H1 (cell line): ENCODE data around the gene PLXNA4. TPM values are rescaled to one million over a fixed set of nuclear protein-coding genes. Genes with fewer than 3 reads are reported as not detected.

Experiments
- CTCF ChIA-PET: fragments of 300-600 bp; sonication (Branson Sonifier 250); formaldehyde crosslinking; loops from one replicate; lab custom pipeline; 2021; ENCODE audit not compliant: partially characterized antibody; lab: Charles Lee
- POLR2A ChIA-PET: fragments of 300-600 bp; sonication (Branson Sonifier 250); formaldehyde crosslinking; loops from one replicate; lab custom pipeline; 2021; ENCODE audit warnings: inconsistent platforms; ENCODE audit not compliant: partially characterized antibody; lab: Charles Lee
- DNase-seq, 2 experiments: peaks; one replicate each; pipeline versions ENCODE4 v3.0.0 to v3.0.0-alpha.2; 2010 to 2022; ENCODE audit warnings: low spot score in 2 of 2, low read depth in 1 of 2, mixed read lengths in 1 of 2
- FAIRE-seq: peaks from 2 replicates; lab custom pipeline; 2011; peaks lifted over from hg19 to GRCh38; lab: Jason Lieb, UNC
- H2AFZ ChIP-seq: 2 replicates; pipeline ENCODE4 v1.8.1; 2012; ENCODE audit warnings: low read length, inconsistent platforms
- H2AK5ac ChIP-seq: 2 replicates; pipeline ENCODE4 v1.6.1; 2013; ENCODE audit warnings: low read depth, low read length
- H2BK120ac ChIP-seq: replicated peaks from 2 replicates; pipeline ENCODE3; 2013; ENCODE audit warnings: low read depth, low read length, inconsistent platforms
- H2BK12ac ChIP-seq: 2 replicates; pipeline ENCODE4 v1.6.1; 2013; ENCODE audit warnings: low read depth, low read length
- H2BK15ac ChIP-seq: 2 replicates; pipeline ENCODE4 v1.6.1; 2013; ENCODE audit warnings: low read length
- H2BK20ac ChIP-seq: 2 replicates; pipeline ENCODE4 v1.6.1; 2013; ENCODE audit warnings: low read length
- H2BK5ac ChIP-seq: 2 replicates; pipeline ENCODE4 v1.6.1; 2013; ENCODE audit warnings: low read depth, low read length
- H3K14ac ChIP-seq: 2 replicates; pipeline ENCODE4 v1.6.1; 2013; ENCODE audit warnings: inconsistent platforms; ENCODE audit not compliant: insufficient read length
- H3K18ac ChIP-seq: 2 replicates; pipeline ENCODE4 v1.6.1; 2013; ENCODE audit warnings: low read length; ENCODE audit errors: extremely low read depth
- H3K23ac ChIP-seq: 2 replicates; pipeline ENCODE4 v1.6.1; 2013; ENCODE audit warnings: inconsistent platforms; ENCODE audit not compliant: insufficient read length
- H3K23me2 ChIP-seq: 2 replicates; pipeline ENCODE4 v1.6.1; 2013; ENCODE audit warnings: low read depth, low read length
- H3K27ac ChIP-seq: 2 replicates; pipeline ENCODE4 v1.6.1; 2011; ENCODE audit warnings: low read depth, low read length, inconsistent platforms
- H3K27me3 ChIP-seq, 4 experiments: replicated peaks in 1 of 4; 1 replicate in 1 of 4; 2 replicates in 3 of 4; pipeline versions ENCODE4 v1.6.1 to v1.8.1; 2011 to 2013; ENCODE audit warnings: low read length in 3 of 4, mild to moderate bottlenecking in 3 of 4, inconsistent platforms in 2 of 4, mixed read lengths in 2 of 4, moderate library complexity in 1 of 4; ENCODE audit not compliant: control insufficient read depth in 3 of 4, insufficient read depth in 3 of 4; ENCODE audit errors: extremely low read depth in 1 of 4
- H3K36me3 ChIP-seq, 4 experiments: 2 replicates each; pipeline versions ENCODE4 v1.6.1 to v1.8.1; 2011 to 2013; ENCODE audit warnings: mild to moderate bottlenecking in 4 of 4, low read length in 3 of 4, moderate library complexity in 2 of 4, control low read depth in 1 of 4, inconsistent platforms in 1 of 4; ENCODE audit not compliant: insufficient read depth in 4 of 4, control insufficient read depth in 2 of 4
- H3K4ac ChIP-seq: replicated peaks from 2 replicates; pipeline ENCODE3; 2013; ENCODE audit warnings: low read length, low read depth, mixed read lengths, inconsistent platforms; ENCODE audit not compliant: insufficient read length
- H3K4me1 ChIP-seq, 4 experiments: replicated peaks in 1 of 4; 1 replicate in 1 of 4; 2 replicates in 3 of 4; pipeline versions ENCODE4 v1.6.1 to v1.8.1; 2011 to 2013; ENCODE audit warnings: low read length in 3 of 4, inconsistent platforms in 2 of 4, mixed read lengths in 1 of 4; ENCODE audit not compliant: insufficient read depth in 4 of 4, control insufficient read depth in 3 of 4
- H3K4me2 ChIP-seq, 2 experiments: 2 replicates each; pipeline versions ENCODE4 v1.6.1 to v1.8.1; 2011 to 2013; ENCODE audit warnings: low read depth in 2 of 2, low read length in 2 of 2, control low read depth in 1 of 2, inconsistent platforms in 1 of 2, mild to moderate bottlenecking in 1 of 2; ENCODE audit not compliant: insufficient read depth in 1 of 2
- H3K4me3 ChIP-seq, 4 experiments: fragments of 200-600, 300-600 bp in 1 of 4; sonication (generic), shearing (Covaris generic), sonication (Bioruptor Twin) in 1 of 4; 2 replicates each; pipeline versions ENCODE4 v1.5.1 to v1.8.1; 2011 to 2016; ENCODE audit warnings: low read length in 4 of 4, low read depth in 3 of 4, control low read depth in 2 of 4, inconsistent platforms in 2 of 4, mild to moderate bottlenecking in 2 of 4, mixed read lengths in 1 of 4, moderate library complexity in 1 of 4; ENCODE audit not compliant: insufficient read depth in 2 of 4; ENCODE audit errors: extremely low read depth in 1 of 4
- H3K56ac ChIP-seq: replicated peaks from 2 replicates; pipeline ENCODE3; 2013; ENCODE audit warnings: low read depth, mild to moderate bottlenecking, mixed read lengths, low read length, inconsistent platforms; ENCODE audit not compliant: insufficient read length
- H3K79me1 ChIP-seq: 2 replicates; pipeline ENCODE4 v1.6.1; 2013; ENCODE audit warnings: low read depth, low read length, control low read depth
- H3K79me2 ChIP-seq, 2 experiments: 2 replicates each; pipeline versions ENCODE4 v1.6.1 to v1.8.1; 2012 to 2013; ENCODE audit warnings: low read length in 2 of 2, mild to moderate bottlenecking in 2 of 2, inconsistent platforms in 1 of 2; ENCODE audit not compliant: insufficient read depth in 2 of 2, control insufficient read depth in 1 of 2
- H3K9ac ChIP-seq, 4 experiments: replicated peaks in 1 of 4; 1 replicate in 1 of 4; 2 replicates in 3 of 4; pipeline versions ENCODE4 v1.6.1 to v1.8.1; 2011 to 2013; ENCODE audit warnings: low read depth in 3 of 4, low read length in 3 of 4, control low read depth in 2 of 4, mild to moderate bottlenecking in 2 of 4, moderate library complexity in 2 of 4, inconsistent platforms in 1 of 4; ENCODE audit errors: extremely low read depth in 1 of 4
- H3K9me3 ChIP-seq, 2 experiments: 2 replicates each; pipeline versions ENCODE4 v1.6.1 to v1.8.1; 2012 to 2013; ENCODE audit warnings: mild to moderate bottlenecking in 2 of 2, moderate library complexity in 2 of 2, control low read depth in 1 of 2, inconsistent platforms in 1 of 2, low read depth in 1 of 2, low read length in 1 of 2, mixed read lengths in 1 of 2; ENCODE audit not compliant: insufficient read depth in 2 of 2
- H4K20me1 ChIP-seq, 2 experiments: replicated peaks in 1 of 2; 2 replicates each; pipeline versions ENCODE3 to v1.8.1; 2011 to 2013; ENCODE audit warnings: inconsistent platforms in 2 of 2, low read length in 2 of 2, mild to moderate bottlenecking in 1 of 2; ENCODE audit not compliant: insufficient read depth in 2 of 2, control insufficient read depth in 1 of 2
- H4K5ac ChIP-seq: 2 replicates; pipeline ENCODE4 v1.6.1; 2013; ENCODE audit warnings: low read length, low read depth, mixed read lengths, inconsistent platforms; ENCODE audit not compliant: insufficient read length
- H4K8ac ChIP-seq: 2 replicates; pipeline ENCODE4 v1.8.0; 2013; ENCODE audit warnings: mild to moderate bottlenecking, moderate library complexity, low read length, inconsistent platforms; ENCODE audit not compliant: insufficient read depth; ENCODE audit errors: extremely low read depth
- H4K91ac ChIP-seq: replicated peaks from 2 replicates; pipeline ENCODE3; 2013; ENCODE audit warnings: low read length, mixed read lengths, inconsistent platforms; ENCODE audit not compliant: insufficient read length
- CTBP2 ChIP-seq: IDR thresholded peaks from 2 replicates; pipeline ENCODE4 v1.7.0; 2011; ENCODE audit warnings: borderline replicate concordance, mild to moderate bottlenecking, moderate library complexity, mixed read lengths, low read length; ENCODE audit not compliant: insufficient read depth, insufficient read length
- E2F6 ChIP-seq: IDR thresholded peaks from 2 replicates; pipeline ENCODE4 v1.6.1; 2012; ENCODE audit warnings: inconsistent platforms
- JUND ChIP-seq: IDR thresholded peaks from 2 replicates; pipeline ENCODE4 v1.6.1; 2011; ENCODE audit warnings: mild to moderate bottlenecking, improper control_type of control experiment, low read length
- NANOG ChIP-seq: IDR thresholded peaks from 2 replicates; pipeline ENCODE4 v1.6.1; 2011; ENCODE audit warnings: low read length, low read depth, mild to moderate bottlenecking, inconsistent platforms; ENCODE audit not compliant: insufficient read depth, poor library complexity, severe bottlenecking
- PHF8 ChIP-seq: fragments of 200-600 bp; sonication (generic); conservative IDR thresholded peaks from 2 replicates; pipeline ENCODE4 v1.7.1; 2012; ENCODE audit warnings: low read depth, mild to moderate bottlenecking, inconsistent platforms, low read length, moderate library complexity
- POLR2A ChIP-seq, 2 experiments: IDR thresholded peaks; 1 replicate in 1 of 2; 2 replicates in 1 of 2; pipeline ENCODE4 v1.6.1; 2011; ENCODE audit warnings: low read depth in 2 of 2, low read length in 2 of 2, mild to moderate bottlenecking in 2 of 2; ENCODE audit errors: control extremely low read depth in 1 of 2
- SAP30 ChIP-seq: fragments of 300-600 bp; sonication (generic); IDR thresholded peaks from 2 replicates; pipeline ENCODE4 v1.7.1; 2012; ENCODE audit warnings: low read length, moderate library complexity, mild to moderate bottlenecking, inconsistent platforms; ENCODE audit not compliant: insufficient read depth, insufficient replicate concordance
- SUZ12 ChIP-seq: fragments of 200-600 bp; sonication (generic); IDR thresholded peaks from 2 replicates; pipeline ENCODE4 v1.6.1; 2012; ENCODE audit warnings: mild to moderate bottlenecking, inconsistent platforms, low read length, moderate library complexity, mixed read lengths
- TCF12 ChIP-seq: IDR thresholded peaks from 2 replicates; pipeline ENCODE4 v1.6.1; 2011; ENCODE audit warnings: low read depth, mild to moderate bottlenecking, low read length
- YY1 ChIP-seq: IDR thresholded peaks from 2 replicates; pipeline ENCODE4 v1.6.1; 2011; ENCODE audit warnings: low read depth, mild to moderate bottlenecking, low read length
- WGBS, 2 experiments: shearing (Covaris generic) in 1 of 2; methylation state at CpG; one replicate each; pipeline versions ENCODE4 v1.1.6 to v1.1.7; 2013 to 2015; ENCODE audit warnings: low lambda C conversion rate in 2 of 2, mixed read lengths in 2 of 2, inconsistent platforms in 1 of 2, low coverage in 1 of 2, missing lambda C conversion rate in 1 of 2; ENCODE audit not compliant: insufficient replicate concordance in 2 of 2, insufficient coverage in 1 of 2, insufficient read length in 1 of 2; ENCODE audit errors: extremely low coverage in 1 of 2, missing lambda C conversion rate in 1 of 2; 5-methylcytosine and 5-hydroxymethylcytosine counted together
- polyA plus RNA-seq, 7 experiments: library from polyadenylated mRNA; depleted of rRNA in 3 of 7; stranded (reverse) in 5 of 7; unstranded in 2 of 7; fragments of >200 nt in 5 of 7; fragments of 200-250 nt in 2 of 7; gene quantifications; 1 replicate in 5 of 7; 2 replicates in 1 of 7; 4 replicates in 1 of 7; pipeline versions ENCODE4 v1.2.1 to v1.2.3, GENCODE V29; 2011 to 2013; ENCODE audit warnings: missing spikeins in 2 of 7, mixed read lengths in 2 of 7
- total RNA-seq: library from RNA; stranded (reverse); fragmentation: NEBNext Ultra II Directional; extraction: Animal tissue kit (Norgen Biotek cat#: 25700); gene quantifications from 2 replicates; pipeline ENCODE4 v1.2.1, GENCODE V29; 2021
- TF ChIP-seq, protein P1 (sequence below): IDR thresholded peaks from 2 replicates; pipeline ENCODE4 v1.6.1; 2012; ENCODE audit warnings: low read length, inconsistent platforms

The PLXNA4 gene
- total and polyA plus RNA-seq, 2 of the 8 experiments (the other 6 are each of a cell fraction or from before 2014, with no cell fraction given) = 0.76 to 0.79 TPM

DNA sequence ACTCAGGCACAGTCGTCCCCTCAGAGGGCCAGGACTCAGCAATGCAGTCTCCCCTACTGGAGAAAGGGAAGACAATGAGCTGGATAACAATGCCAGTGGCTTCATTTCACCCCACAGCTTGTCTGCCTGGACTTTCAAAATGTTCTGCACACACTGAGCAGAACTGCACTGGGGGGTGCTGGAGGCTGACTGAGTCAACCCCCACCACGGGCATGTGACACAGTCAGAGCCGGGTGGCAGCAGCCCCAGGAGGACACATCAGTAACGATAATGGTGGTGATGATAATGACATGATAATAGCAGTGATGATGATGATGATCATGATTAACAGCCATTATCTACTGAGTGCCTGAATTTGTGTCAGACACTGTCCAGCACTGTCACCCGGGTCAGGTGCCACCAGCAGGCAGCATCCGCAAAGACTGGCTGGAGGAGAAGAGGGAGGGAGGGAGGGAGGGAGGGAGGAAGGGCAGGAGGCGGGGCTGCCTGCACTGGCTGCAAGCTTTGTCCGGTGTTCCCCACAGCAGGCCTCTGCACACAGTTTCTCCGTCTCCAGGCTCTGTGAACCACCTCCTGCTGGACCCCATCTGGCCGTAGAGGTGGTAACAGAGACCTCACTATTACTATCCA, 67.4 kb downstream of the PLXNA4 start:
- H3K27me3 ChIP-seq = no peaks in the 10 kb centered on the region
- no peaks in the 10 kb centered on the region for H3K79me2 ChIP-seq
- DNase-seq (no peak), FAIRE-seq (no peak)
- no peaks in the 10 kb centered on the region for H3K23me2 ChIP-seq
- H4K91ac ChIP-seq = no peak overlapping the region
- H4K8ac ChIP-seq = no peak overlapping the region
- H3K27ac ChIP-seq = no peak overlapping the region
- no peak overlapping the region for H2BK20ac ChIP-seq
- H3K23ac ChIP-seq = no peak overlapping the region
- H2BK15ac ChIP-seq = no peak overlapping the region
- no peak overlapping the region for H3K18ac ChIP-seq
- no peak overlapping the region for H2BK120ac ChIP-seq
- no peak overlapping the region for H3K56ac ChIP-seq
- ChIA-PET CTCF (interaction anchor here (0.6 to 3.5 kb wide), 11 partner anchors 10 to 1511 kb away, joined by 3 to 16 read pairs (median 5); partner anchors contain the start of gene PLXNA4), POLR2A (no interaction called here)
- no peaks in the 10 kb centered on the region for H3K79me1 ChIP-seq
- no peaks in the 10 kb centered on the region for H3K9me3 ChIP-seq
- H2BK12ac ChIP-seq = no peak overlapping the region
- no peak overlapping the region for H4K5ac ChIP-seq
- no peaks in the 10 kb centered on the region for H3K4me1 ChIP-seq
- H3K14ac ChIP-seq = no peak overlapping the region
- H3K9ac ChIP-seq = no peak overlapping the region
- no peaks in the 10 kb centered on the region for H3K36me3 ChIP-seq
- no peak overlapping the region for H2BK5ac ChIP-seq
- H4K20me1 ChIP-seq = no peaks in the 10 kb centered on the region
- WGBS, 2 experiments = 68% methylated on average over 7 of the region's 10 CpGs; no CpG with 5 or more reads in 1 of the 2 experiments
- no peak overlapping the region for H3K4me3 ChIP-seq
- no peak overlapping the region for H3K4me2 ChIP-seq
- H2AK5ac ChIP-seq = no peak overlapping the region
- no peak overlapping the region for H2AFZ ChIP-seq
- H3K4ac ChIP-seq = no peak overlapping the region
- TF ChIP-seq YY1 (no peak), SAP30 (no peak), PHF8 (no peak), TCF12 (no peak), NANOG (no peak), JUND (no peak), POLR2A (IDR thresholded peaks at IDR 0.05; ENCODE audit: control extremely low read depth in 1 of 2, low read depth in 2 of 2, low read length in 2 of 2) (no peak), CTBP2 (no peak), SUZ12 (no peak), E2F6 (no peak)
- TF ChIP-seq, protein P1, sequence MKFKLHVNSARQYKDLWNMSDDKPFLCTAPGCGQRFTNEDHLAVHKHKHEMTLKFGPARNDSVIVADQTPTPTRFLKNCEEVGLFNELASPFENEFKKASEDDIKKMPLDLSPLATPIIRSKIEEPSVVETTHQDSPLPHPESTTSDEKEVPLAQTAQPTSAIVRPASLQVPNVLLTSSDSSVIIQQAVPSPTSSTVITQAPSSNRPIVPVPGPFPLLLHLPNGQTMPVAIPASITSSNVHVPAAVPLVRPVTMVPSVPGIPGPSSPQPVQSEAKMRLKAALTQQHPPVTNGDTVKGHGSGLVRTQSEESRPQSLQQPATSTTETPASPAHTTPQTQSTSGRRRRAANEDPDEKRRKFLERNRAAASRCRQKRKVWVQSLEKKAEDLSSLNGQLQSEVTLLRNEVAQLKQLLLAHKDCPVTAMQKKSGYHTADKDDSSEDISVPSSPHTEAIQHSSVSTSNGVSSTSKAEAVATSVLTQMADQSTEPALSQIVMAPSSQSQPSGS = no peak
